Central memory CD8-positive, alpha-beta T cell (primary cell): ENCODE data around the gene AMIGO1.

ENCODE experiments used
- ATAC-seq: fragments of 150-1000 bp; cut with Tn5 transposase; replicated peaks from 2 replicates; pipeline ENCODE4 v1.10.0; 2022; ENCODE audit warnings: mild to moderate bottlenecking, moderate FRiP score, moderate number of reproducible peaks; ENCODE audit not compliant: poor library complexity, severe bottlenecking; ENCODE audit errors: extremely low read depth
- DNase-seq, 2 donors: peaks; one replicate each; pipeline ENCODE4 v3.0.0; 2021; ENCODE audit warnings: low spot score in 2 of 2
- H3K27ac Mint-ChIP-seq: one replicate; pipeline ENCODE4 v1.8.0; 2022; ENCODE audit warnings: low read depth, mild to moderate bottlenecking, moderate library complexity, mixed read lengths
- H3K27me3 Mint-ChIP-seq: one replicate; pipeline ENCODE4 v1.8.0; 2022; ENCODE audit warnings: mixed read lengths
- H3K36me3 Mint-ChIP-seq: one replicate; pipeline ENCODE4 v1.8.0; 2022; ENCODE audit warnings: mild to moderate bottlenecking, moderate library complexity, mixed read lengths; ENCODE audit not compliant: insufficient read depth
- H3K4me1 Mint-ChIP-seq: one replicate; pipeline ENCODE4 v1.8.0; 2022; ENCODE audit warnings: mixed read lengths
- H3K4me3 Mint-ChIP-seq: one replicate; pipeline ENCODE4 v1.8.0; 2022; ENCODE audit warnings: mild to moderate bottlenecking, moderate library complexity, mixed read lengths
- H3K9me3 Mint-ChIP-seq: one replicate; pipeline ENCODE4 v1.8.0; 2022; ENCODE audit warnings: mixed read lengths

AMIGO1 gene

DNA sequence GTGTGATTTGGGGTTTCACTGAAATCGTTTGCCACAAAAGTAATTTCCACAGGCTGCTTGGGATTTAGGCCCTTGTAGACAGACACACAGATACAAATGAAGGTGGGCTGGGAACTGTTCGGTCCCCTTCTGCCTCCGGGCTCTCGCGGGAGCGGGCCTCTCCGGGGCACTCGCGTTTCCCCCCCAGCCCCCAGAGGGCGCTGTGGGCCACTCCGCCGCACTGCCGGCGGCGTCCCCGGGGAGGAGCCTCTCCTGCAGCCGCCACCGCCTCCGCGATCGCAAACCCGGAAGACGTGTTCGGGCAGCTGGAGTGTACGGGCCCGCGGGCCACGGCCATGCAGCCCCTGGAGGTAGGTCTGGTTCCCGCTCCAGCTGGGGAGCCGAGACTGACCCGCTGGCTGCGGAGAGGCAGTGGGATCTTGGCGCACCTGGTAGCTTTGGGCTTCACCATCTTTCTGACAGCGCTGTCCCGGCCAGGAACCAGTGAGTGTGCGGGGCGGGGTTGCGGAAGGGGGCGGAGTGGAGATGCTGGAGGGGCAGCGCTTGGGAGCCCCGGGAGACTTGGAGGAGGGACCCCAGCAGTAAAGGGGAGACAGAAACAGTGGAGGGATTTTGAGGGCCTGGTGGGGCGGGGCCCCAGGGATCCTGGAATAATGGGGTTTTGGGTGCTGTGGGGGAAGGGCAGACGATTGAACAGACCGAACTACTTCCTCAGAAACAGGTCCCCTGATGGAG, 15.6 kb downstream of the AMIGO1 start, which contains the start of gene CYB561D1:
Gene CYB561D1 (plus strand): TSS at position 290 of the 735 bp plus-strand sequence. CDS start 46 bp downstream, at position 336.
- Mint-ChIP-seq H3K4me1 (peaks cover 48% of the 10 kb centered on the region), H3K27ac (peak within 1 kb of the TSS; percentile 79), H3K27me3 (no peaks in the 10 kb centered on the region), H3K4me3 (peak within 1 kb of the TSS; percentile 97), H3K36me3 (peaks cover 20% of the 10 kb centered on the region), H3K9me3 (no peaks in the 10 kb centered on the region)
- DNase-seq (peak; percentile 82 to 87), ATAC-seq (peak; percentile 92)

- H3K4me1 Mint-ChIP-seq: peaks cover 42% of the 10 kb centered on the region
- no peaks in the 10 kb centered on the region for H3K9me3 Mint-ChIP-seq
- DNase-seq: no peak
- ATAC-seq: no peak
- H3K36me3 Mint-ChIP-seq: peaks cover 15% of the 10 kb centered on the region
- H3K27me3 Mint-ChIP-seq: no peaks in the 10 kb centered on the region
- H3K4me3 Mint-ChIP-seq: peak overlapping the region; percentile 97
- no peak overlapping the region for H3K27ac Mint-ChIP-seq
Measured at GRCh38 chr1:109493227-109493626, 16.3 kb downstream of the AMIGO1 start.

DNA sequence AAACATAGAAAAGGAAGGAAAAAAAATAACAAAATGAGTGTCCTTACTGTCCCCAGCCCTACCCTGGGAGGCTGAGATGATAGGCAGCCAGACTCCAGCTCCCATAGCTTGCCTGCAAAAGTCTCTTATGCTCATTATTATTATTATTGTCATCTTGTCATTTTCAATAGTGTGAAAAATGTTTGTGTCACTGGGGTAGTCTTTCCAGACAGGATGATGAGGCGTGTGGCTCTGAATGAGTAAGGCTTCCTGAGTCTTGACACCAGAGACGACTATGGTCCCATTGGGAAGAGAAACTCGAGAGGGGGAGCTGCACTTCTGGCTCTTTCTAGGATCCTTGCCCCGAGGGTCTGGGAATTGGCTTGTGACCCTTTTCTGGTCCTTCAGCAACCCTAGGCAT, 16.7 kb downstream of the AMIGO1 start:
- ATAC-seq: no peak
- peak overlapping the region; percentile 9 for H3K4me3 Mint-ChIP-seq
- no peaks in the 10 kb centered on the region for H3K27me3 Mint-ChIP-seq
- H3K9me3 Mint-ChIP-seq: no peaks in the 10 kb centered on the region
- no peak for DNase-seq
- H3K27ac Mint-ChIP-seq: no peak overlapping the region
- H3K4me1 Mint-ChIP-seq: peaks cover 38% of the 10 kb centered on the region
- H3K36me3 Mint-ChIP-seq: peaks cover 15% of the 10 kb centered on the region

DNA sequence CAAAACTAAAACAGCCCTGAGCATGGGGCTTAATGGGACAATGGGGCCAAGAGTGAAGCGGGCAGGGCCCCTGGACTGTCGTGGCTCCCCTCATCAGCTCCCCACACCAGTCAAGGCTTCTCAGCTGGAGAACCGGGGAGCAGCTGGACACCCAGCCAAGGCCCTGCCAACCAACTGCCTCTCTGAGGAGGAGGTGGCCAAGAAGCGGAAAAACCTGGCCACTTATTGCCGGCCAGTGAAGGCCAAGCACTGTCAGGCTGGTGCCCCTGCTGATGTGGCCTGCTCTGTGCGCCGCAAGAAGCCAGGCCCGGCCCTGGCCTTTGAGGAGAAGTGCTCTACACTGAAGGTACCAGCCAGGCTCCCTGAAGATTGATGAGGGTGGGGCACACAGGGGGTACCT, 18.2 kb downstream of the AMIGO1 start:
- H3K9me3 Mint-ChIP-seq: no peaks in the 10 kb centered on the region
- no peak overlapping the region for H3K27ac Mint-ChIP-seq
- DNase-seq (no peak), ATAC-seq (no peak)
- no peak overlapping the region for H3K4me3 Mint-ChIP-seq
- no peaks in the 10 kb centered on the region for H3K27me3 Mint-ChIP-seq
- peaks cover 29% of the 10 kb centered on the region for H3K4me1 Mint-ChIP-seq
- peaks cover 9% of the 10 kb centered on the region for H3K36me3 Mint-ChIP-seq

DNA sequence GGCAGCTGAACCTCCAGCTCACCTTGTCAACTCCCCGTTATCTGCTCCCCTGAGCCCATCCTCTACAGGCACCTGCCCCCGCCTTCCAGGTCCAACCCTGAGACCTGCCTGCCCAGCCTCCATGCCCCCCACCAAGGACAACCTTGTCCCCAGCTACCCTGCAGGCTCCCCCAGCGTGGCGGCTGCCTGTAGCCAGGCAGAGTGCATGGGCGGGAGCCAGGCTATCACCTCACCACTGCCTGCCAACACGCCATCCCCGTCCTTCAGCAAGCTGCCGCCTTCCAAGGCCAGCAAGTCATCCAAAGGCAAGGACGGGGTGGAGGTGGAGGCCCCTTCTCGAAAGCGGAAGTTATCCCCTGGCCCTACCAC, 18.6 kb downstream of the AMIGO1 start:
- Mint-ChIP-seq H3K36me3 (peaks cover 9% of the 10 kb centered on the region), H3K27me3 (no peaks in the 10 kb centered on the region), H3K4me3 (no peak overlapping the region), H3K9me3 (no peaks in the 10 kb centered on the region), H3K4me1 (peaks cover 24% of the 10 kb centered on the region), H3K27ac (no peak overlapping the region)
- no peak for DNase-seq
- no peak for ATAC-seq

DNA sequence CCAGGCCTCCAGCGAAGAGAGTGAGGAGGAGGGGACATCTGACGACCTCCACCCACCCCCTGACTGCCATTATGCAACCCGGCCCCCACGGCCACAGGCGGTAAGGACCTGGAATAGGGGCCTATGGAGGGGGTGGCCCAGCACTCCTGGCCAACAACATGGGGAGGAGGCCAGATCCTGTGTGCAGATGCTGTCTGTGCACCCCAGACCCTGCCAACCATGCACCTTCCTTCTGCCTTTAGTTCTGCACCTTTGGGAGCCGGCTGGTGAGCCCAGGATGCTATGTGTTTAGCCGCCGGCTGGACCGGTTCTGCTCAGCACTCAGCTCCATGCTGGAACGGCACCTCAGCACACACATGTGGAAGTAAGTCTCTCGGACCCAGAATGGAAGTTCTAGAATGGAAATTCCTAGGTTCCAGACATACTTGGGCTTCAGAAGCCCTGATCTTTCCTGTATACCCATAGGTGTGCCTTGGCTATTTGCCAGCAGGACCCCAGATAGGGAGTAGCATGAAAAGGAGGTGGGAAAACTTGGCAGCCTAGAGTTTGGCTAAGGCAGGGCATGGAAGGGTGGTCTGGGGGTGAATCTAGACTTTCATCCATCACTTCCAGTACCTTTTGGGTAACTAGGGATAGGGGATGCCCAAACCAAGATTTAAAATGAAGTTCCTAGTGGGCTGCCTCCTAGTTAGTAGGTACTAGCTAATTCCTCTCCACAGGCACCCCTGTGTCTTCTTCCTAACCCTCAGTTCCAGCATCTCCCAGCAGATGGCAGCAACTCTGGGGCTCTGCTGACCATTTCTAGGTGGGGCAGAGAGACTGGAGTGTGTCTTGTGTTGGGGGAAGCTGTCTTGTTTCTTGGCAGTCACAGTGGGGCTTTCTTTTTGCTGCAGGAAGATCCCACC, 19.2 kb downstream of the AMIGO1 start:
- Mint-ChIP-seq H3K4me3 (no peak overlapping the region), H3K4me1 (peaks cover 21% of the 10 kb centered on the region), H3K27me3 (no peaks in the 10 kb centered on the region), H3K36me3 (peaks cover 9% of the 10 kb centered on the region), H3K9me3 (no peaks in the 10 kb centered on the region), H3K27ac (no peak overlapping the region)
- ATAC-seq: no peak
- DNase-seq: peak; percentile 67 to 73

DNA sequence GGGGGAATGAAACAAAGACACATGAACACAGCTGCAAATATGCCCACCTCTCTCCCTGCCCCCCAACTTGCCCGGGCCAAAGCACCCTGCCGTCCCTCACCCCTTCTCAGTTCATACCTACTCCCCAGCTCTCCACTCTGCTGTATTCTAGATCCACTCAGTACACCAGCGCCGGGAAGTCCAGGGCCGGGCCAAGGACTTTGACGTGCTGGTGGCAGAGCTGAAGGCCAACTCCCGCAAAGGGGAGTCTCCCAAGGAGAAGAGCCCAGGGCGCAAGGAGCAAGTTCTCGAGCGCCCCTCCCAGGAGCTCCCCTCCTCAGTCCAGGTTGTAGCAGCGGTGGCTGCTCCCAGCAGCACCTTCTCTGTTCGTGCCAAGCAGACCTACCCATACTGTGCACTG, 20.8 kb downstream of the AMIGO1 start:
- peaks cover 9% of the 10 kb centered on the region for H3K36me3 Mint-ChIP-seq

DNA sequence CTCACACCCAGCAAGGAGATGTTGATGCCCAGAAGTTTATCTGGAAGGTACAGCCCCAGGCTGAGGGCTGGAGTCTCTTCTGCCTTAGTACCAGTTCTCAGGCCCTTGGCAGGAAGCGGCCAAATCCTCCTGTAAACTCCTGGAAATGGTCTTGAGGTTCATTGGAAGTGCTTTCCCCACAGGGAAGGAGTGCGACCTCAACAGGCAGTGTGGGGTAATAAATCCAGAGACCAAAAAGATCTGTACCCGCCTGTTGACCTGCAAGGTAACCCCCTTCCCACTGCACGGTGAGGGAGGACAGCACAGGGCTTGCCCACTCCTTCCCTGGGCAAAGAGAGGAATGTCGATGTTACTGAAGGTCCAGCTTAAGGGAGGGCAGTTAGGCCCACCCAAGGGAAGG, 21.3 kb downstream of the AMIGO1 start:
- H3K4me1 Mint-ChIP-seq: peaks cover 26% of the 10 kb centered on the region
- H3K27ac Mint-ChIP-seq: no peak overlapping the region
- H3K36me3 Mint-ChIP-seq: peaks cover 9% of the 10 kb centered on the region
- H3K27me3 Mint-ChIP-seq: no peaks in the 10 kb centered on the region
- no peak for ATAC-seq
- no peak overlapping the region for H3K4me3 Mint-ChIP-seq
- DNase-seq: no peak
- H3K9me3 Mint-ChIP-seq: no peaks in the 10 kb centered on the region

More for the DNA sequence above, 20.8 kb downstream of the AMIGO1 start:
- H3K9me3 Mint-ChIP-seq: no peaks in the 10 kb centered on the region
- no peak for DNase-seq
- H3K27me3 Mint-ChIP-seq: no peaks in the 10 kb centered on the region
- no peak for ATAC-seq
- peaks cover 22% of the 10 kb centered on the region for H3K4me1 Mint-ChIP-seq
- no peak overlapping the region for H3K4me3 Mint-ChIP-seq
- H3K27ac Mint-ChIP-seq: no peak overlapping the region

- DNase-seq (no peak), ATAC-seq (no peak)
- H3K27ac Mint-ChIP-seq: no peak overlapping the region
- peaks cover 36% of the 10 kb centered on the region for H3K4me1 Mint-ChIP-seq
- no peaks in the 10 kb centered on the region for H3K9me3 Mint-ChIP-seq
- no peak overlapping the region for H3K4me3 Mint-ChIP-seq
- H3K36me3 Mint-ChIP-seq: peaks cover 9% of the 10 kb centered on the region
- H3K27me3 Mint-ChIP-seq: no peaks in the 10 kb centered on the region
Measured at GRCh38 chr1:109487261-109487660, 22.3 kb downstream of the AMIGO1 start.

GRCh38 chr1:109485001-109485400, 24.5 kb downstream of the AMIGO1 start:
- Mint-ChIP-seq H3K4me1 (peaks cover 31% of the 10 kb centered on the region), H3K4me3 (peak overlapping the region; percentile 97), H3K36me3 (peaks cover 9% of the 10 kb centered on the region), H3K27ac (peak overlapping the region; percentile 93), H3K27me3 (no peaks in the 10 kb centered on the region), H3K9me3 (no peaks in the 10 kb centered on the region)
- ATAC-seq (no peak), DNase-seq (no peak)

- Mint-ChIP-seq H3K36me3 (peaks cover 8% of the 10 kb centered on the region), H3K4me1 (peaks cover 31% of the 10 kb centered on the region)
Measured at GRCh38 chr1:109484519-109484975, 25.0 kb downstream of the AMIGO1 start.

DNA sequence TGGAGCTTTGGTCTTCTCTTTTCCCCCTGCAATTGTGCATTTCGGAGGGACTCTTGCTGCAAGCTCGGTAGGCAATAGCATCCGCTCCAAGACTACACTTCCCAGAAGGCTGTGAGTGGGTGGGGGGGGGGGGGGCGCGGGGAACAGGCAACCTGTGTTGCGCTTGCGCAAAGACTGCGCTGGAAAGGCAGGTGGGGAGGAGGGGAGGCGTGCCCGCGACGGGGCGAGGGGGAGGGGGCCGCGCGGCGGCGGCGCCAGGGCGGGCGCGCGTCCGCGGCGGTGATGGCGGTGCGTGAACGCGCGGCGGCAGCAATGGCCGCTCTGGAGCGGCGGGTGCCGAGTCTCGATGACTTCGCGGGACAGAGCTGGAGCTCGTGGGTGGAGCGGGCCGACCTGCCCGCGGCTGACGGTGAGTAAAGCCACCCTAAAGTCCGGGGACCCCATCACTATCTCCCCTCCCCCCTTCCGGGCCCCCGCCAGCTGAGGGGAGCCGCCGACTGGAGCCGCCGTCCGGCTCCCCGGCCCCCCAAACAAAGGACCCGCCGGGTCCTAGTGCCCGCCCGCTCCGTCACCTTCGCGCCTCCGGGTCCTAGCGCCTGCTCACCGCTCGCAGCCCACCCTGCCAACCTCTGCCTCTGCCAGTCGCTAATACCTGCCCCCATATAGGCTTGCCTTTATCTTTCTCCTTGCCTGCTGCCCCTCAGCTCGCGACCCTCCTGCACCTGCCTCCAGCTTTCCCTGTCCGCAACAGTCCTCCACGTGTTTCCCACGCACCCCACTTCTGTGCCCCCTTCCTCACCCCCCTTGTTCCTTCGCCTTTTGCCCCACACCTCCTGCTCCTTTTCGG, 25.6 kb downstream of the AMIGO1 start, which contains the start of gene ATXN7L2:
Gene ATXN7L2 (plus strand): TSS at position 234 of the 847 bp plus-strand sequence. CDS start 49 bp downstream, at position 283.
- Mint-ChIP-seq H3K27ac (peak within 1 kb of the TSS; percentile 93), H3K27me3 (peaks cover 11% of the 10 kb centered on the region), H3K36me3 (peaks cover 8% of the 10 kb centered on the region), H3K4me1 (peaks cover 31% of the 10 kb centered on the region), H3K9me3 (no peaks in the 10 kb centered on the region), H3K4me3 (peak within 1 kb of the TSS; percentile 97)
- peak; percentile 77 to 85 for DNase-seq
- peak; percentile 85 for ATAC-seq

More at GRCh38 chr1:109484519-109484975, 25.0 kb downstream of the AMIGO1 start:
- DNase-seq (no peak), ATAC-seq (no peak)
- peak overlapping the region; percentile 93 for H3K27ac Mint-ChIP-seq
- H3K27me3 Mint-ChIP-seq: peaks cover 4% of the 10 kb centered on the region
- H3K9me3 Mint-ChIP-seq: no peaks in the 10 kb centered on the region
- peak overlapping the region; percentile 97 for H3K4me3 Mint-ChIP-seq
